MM.1S (cell line): ENCODE data around the gene OR13G1.

Source experiments
- DNase-seq: peaks from one replicate; pipeline ENCODE4 v3.0.0-alpha.2; 2015
- H2AFZ ChIP-seq: fragments of 300-600 bp; sonication (generic); 2 replicates; pipeline ENCODE4 v1.6.0; 2016; ENCODE audit warnings: antibody characterized with exemption, low read length
- H3F3A ChIP-seq: fragments of 300-600 bp; sonication (generic); 2 replicates; pipeline ENCODE4 v1.6.1; 2016; ENCODE audit warnings: mild to moderate bottlenecking, antibody characterized with exemption, low read length, moderate library complexity, mixed read lengths; ENCODE audit not compliant: insufficient read depth
- H3K27ac ChIP-seq: fragments of 300-600 bp; sonication (generic); 2 replicates; pipeline ENCODE4 v1.5.1; 2016; ENCODE audit warnings: mild to moderate bottlenecking, low read length
- H3K27me3 ChIP-seq: fragments of 300-600 bp; sonication (generic); replicated peaks from 2 replicates; pipeline ENCODE4 v1.6.0; 2016; ENCODE audit warnings: low read length; ENCODE audit not compliant: insufficient read depth
- H3K36me3 ChIP-seq: fragments of 300-600 bp; sonication (generic); replicated peaks from 2 replicates; pipeline ENCODE4 v1.6.1; 2016; ENCODE audit warnings: mild to moderate bottlenecking, low read length, mixed read lengths; ENCODE audit not compliant: insufficient read depth
- H3K4me1 ChIP-seq: fragments of 300-600 bp; sonication (generic); 2 replicates; pipeline ENCODE4 v1.6.1; 2016; ENCODE audit warnings: low read length, mixed read lengths
- H3K4me2 ChIP-seq: fragments of 300-600 bp; sonication (generic); 2 replicates; pipeline ENCODE4 v1.6.0; 2016; ENCODE audit warnings: low read depth, low read length
- H3K4me3 ChIP-seq: fragments of 300-600 bp; sonication (generic); 2 replicates; pipeline ENCODE4 v1.5.1; 2016; ENCODE audit warnings: low read length, mixed read lengths
- H3K79me2 ChIP-seq: fragments of 300-600 bp; sonication (generic); 2 replicates; pipeline ENCODE4 v1.6.1; 2016; ENCODE audit warnings: mixed run types, low read length, mixed read lengths
- H3K9ac ChIP-seq: fragments of 300-600 bp; sonication (generic); 2 replicates; pipeline ENCODE4 v1.6.1; 2016; ENCODE audit warnings: low read length, mixed read lengths
- H3K9me2 ChIP-seq: fragments of 300-600 bp; sonication (generic); replicated peaks from 2 replicates; pipeline ENCODE4 v1.6.1; 2016; ENCODE audit warnings: mild to moderate bottlenecking, low read length, mixed read lengths; ENCODE audit not compliant: insufficient read depth
- H3K9me3 ChIP-seq: fragments of 300-600 bp; sonication (generic); replicated peaks from 2 replicates; pipeline ENCODE4 v1.6.1; 2016; ENCODE audit warnings: mild to moderate bottlenecking, low read length, mixed read lengths; ENCODE audit not compliant: insufficient read depth
- H4K20me1 ChIP-seq: fragments of 300-600 bp; sonication (generic); 2 replicates; pipeline ENCODE4 v1.6.1; 2016; ENCODE audit warnings: mild to moderate bottlenecking, low read length, moderate library complexity, mixed read lengths; ENCODE audit not compliant: insufficient read depth
- EZH2 ChIP-seq: fragments of 300-600 bp; sonication (generic); optimal IDR thresholded peaks from 2 replicates; pipeline ENCODE3; 2017; ENCODE audit warnings: low read depth, mild to moderate bottlenecking, antibody characterized with exemption, low read length, mixed read lengths
- EZH2phosphoT487 ChIP-seq: fragments of 300-600 bp; sonication (generic); IDR thresholded peaks from 2 replicates; pipeline ENCODE4 v1.6.1; 2018; ENCODE audit warnings: antibody characterized with exemption, low read length
- TF ChIP-seq, protein P1 (sequence below): fragments of 300-600 bp; sonication (generic); IDR thresholded peaks from 2 replicates; pipeline ENCODE4 v1.5.1; 2016; ENCODE audit warnings: antibody characterized with exemption, low read length, mixed read lengths

The OR13G1 gene

DNA sequence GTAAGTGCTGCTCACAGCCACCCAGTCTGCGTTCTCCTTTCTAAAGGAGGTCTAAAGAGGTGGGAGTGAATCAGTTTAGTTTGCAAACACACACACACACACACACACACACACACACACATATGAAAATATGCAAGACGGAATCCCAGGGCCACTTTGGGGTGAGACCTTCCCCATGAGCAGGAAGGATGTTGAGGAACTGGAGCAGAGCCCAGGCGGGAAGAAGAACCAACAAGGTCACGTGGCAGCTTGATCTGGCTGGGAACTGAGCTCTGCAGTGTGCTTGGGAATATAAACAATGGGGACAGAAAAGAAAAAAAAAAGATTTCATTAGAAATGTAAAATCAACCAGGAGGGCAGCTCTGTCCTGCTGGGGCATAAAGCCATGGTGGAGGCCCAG, 41.5 kb downstream of the OR13G1 start:
- Histone ChIP-seq H3K4me3 (no peak overlapping the region), H3K27me3 (no peaks in the 10 kb centered on the region), H3K79me2 (no peaks in the 10 kb centered on the region), H3F3A (no peaks in the 10 kb centered on the region), H3K4me2 (no peak overlapping the region), H3K9me2 (no peaks in the 10 kb centered on the region), H3K27ac (no peak overlapping the region), H3K36me3 (no peaks in the 10 kb centered on the region), H2AFZ (no peak overlapping the region), H3K9me3 (no peaks in the 10 kb centered on the region), H4K20me1 (no peaks in the 10 kb centered on the region), H3K4me1 (no peaks in the 10 kb centered on the region), H3K9ac (no peak overlapping the region)
- no peak for TF ChIP-seq EZH2phosphoT487
- TF ChIP-seq, protein P1, sequence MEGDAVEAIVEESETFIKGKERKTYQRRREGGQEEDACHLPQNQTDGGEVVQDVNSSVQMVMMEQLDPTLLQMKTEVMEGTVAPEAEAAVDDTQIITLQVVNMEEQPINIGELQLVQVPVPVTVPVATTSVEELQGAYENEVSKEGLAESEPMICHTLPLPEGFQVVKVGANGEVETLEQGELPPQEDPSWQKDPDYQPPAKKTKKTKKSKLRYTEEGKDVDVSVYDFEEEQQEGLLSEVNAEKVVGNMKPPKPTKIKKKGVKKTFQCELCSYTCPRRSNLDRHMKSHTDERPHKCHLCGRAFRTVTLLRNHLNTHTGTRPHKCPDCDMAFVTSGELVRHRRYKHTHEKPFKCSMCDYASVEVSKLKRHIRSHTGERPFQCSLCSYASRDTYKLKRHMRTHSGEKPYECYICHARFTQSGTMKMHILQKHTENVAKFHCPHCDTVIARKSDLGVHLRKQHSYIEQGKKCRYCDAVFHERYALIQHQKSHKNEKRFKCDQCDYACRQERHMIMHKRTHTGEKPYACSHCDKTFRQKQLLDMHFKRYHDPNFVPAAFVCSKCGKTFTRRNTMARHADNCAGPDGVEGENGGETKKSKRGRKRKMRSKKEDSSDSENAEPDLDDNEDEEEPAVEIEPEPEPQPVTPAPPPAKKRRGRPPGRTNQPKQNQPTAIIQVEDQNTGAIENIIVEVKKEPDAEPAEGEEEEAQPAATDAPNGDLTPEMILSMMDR: no peak
- TF ChIP-seq EZH2: no peak
- no peak for DNase-seq

DNA sequence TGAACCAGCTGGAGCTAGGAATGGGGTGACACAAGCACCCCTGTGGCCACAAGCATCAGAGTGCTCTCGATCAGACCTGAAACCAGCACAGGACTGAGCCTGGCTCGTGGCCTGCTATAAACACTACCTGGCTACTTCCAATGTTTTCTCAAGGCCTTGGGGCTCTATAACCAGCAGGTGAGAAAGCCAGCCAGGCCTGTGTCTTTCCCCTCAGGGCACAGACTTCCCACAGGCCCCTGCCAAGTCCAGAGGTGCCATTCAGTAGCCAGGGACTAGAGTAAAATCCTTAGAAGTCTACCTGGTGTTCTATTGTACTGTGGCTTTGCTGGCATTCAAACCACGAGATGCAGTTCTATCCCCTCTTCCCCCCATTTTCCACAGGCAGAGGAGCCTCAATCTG, 51.6 kb downstream of the OR13G1 start:
- Histone ChIP-seq H3K36me3 (no peaks in the 10 kb centered on the region), H3K9ac (no peak overlapping the region), H3K79me2 (no peaks in the 10 kb centered on the region), H3K9me3 (no peaks in the 10 kb centered on the region), H3K27me3 (no peaks in the 10 kb centered on the region), H2AFZ (no peak overlapping the region), H3F3A (no peaks in the 10 kb centered on the region), H3K27ac (no peak overlapping the region), H3K4me1 (no peaks in the 10 kb centered on the region), H4K20me1 (no peaks in the 10 kb centered on the region), H3K9me2 (no peaks in the 10 kb centered on the region), H3K4me2 (no peak overlapping the region), H3K4me3 (no peak overlapping the region)
- DNase-seq: no peak
- TF ChIP-seq EZH2 (no peak), EZH2phosphoT487 (no peak)
- TF ChIP-seq, protein P1: no peak
